Activated T-cell treated with anti-CD3 and anti-CD28 coated beads, Interleukin-2, amount 50 U/mL, for 72 hours (primary cell): ENCODE measurements around the gene GXYLT1. TPM values are rescaled to one million over a fixed set of nuclear protein-coding genes. Genes with fewer than 3 reads are reported as not detected.
A peak's percentile ranks its signal among the peaks of the same experiment; 100 is the strongest.

Experiments
- ATAC-seq, 2 donors: fragments of 150-1000 bp; cut with Tn5 transposase; replicated peaks in 1 of 2; 2 replicates each; pipeline ENCODE4 v1.10.0; 2021; ENCODE audit warnings: moderate library complexity in 2 of 2, mild to moderate bottlenecking in 1 of 2
- DNase-seq, 2 donors: peaks; one replicate each; pipeline ENCODE4 v3.0.0; 2021 to 2022; ENCODE audit warnings: mixed read lengths in 1 of 2
- H3K27ac Mint-ChIP-seq: one replicate; pipeline ENCODE4 v1.8.0; 2022; ENCODE audit warnings: mild to moderate bottlenecking, moderate library complexity, mixed read lengths
- H3K27me3 Mint-ChIP-seq: one replicate; pipeline ENCODE4 v1.8.0; 2022; ENCODE audit warnings: low read depth, mixed read lengths
- H3K36me3 Mint-ChIP-seq, 2 donors: one replicate each; pipeline ENCODE4 v1.8.0; 2022; ENCODE audit warnings: mixed read lengths in 2 of 2, mild to moderate bottlenecking in 1 of 2; ENCODE audit not compliant: insufficient read depth in 2 of 2
- H3K4me1 Mint-ChIP-seq: one replicate; pipeline ENCODE4 v1.8.0; 2022; ENCODE audit warnings: low read depth, mixed read lengths
- H3K4me3 Mint-ChIP-seq, 2 donors: one replicate each; pipeline ENCODE4 v1.8.0; 2022; ENCODE audit warnings: mild to moderate bottlenecking in 2 of 2, mixed read lengths in 2 of 2, moderate library complexity in 2 of 2
- H3K9me3 Mint-ChIP-seq, 2 donors: one replicate each; pipeline ENCODE4 v1.8.0; 2022; ENCODE audit warnings: mixed read lengths in 2 of 2
- total RNA-seq, 2 donors: library from RNA; stranded (reverse); gene quantifications; one replicate each; pipeline ENCODE4 v1.2.3, GENCODE V29; 2022

Gene GXYLT1
- total RNA-seq, 2 donors from 2014 or later, result 7.2 to 8.4 TPM

DNA sequence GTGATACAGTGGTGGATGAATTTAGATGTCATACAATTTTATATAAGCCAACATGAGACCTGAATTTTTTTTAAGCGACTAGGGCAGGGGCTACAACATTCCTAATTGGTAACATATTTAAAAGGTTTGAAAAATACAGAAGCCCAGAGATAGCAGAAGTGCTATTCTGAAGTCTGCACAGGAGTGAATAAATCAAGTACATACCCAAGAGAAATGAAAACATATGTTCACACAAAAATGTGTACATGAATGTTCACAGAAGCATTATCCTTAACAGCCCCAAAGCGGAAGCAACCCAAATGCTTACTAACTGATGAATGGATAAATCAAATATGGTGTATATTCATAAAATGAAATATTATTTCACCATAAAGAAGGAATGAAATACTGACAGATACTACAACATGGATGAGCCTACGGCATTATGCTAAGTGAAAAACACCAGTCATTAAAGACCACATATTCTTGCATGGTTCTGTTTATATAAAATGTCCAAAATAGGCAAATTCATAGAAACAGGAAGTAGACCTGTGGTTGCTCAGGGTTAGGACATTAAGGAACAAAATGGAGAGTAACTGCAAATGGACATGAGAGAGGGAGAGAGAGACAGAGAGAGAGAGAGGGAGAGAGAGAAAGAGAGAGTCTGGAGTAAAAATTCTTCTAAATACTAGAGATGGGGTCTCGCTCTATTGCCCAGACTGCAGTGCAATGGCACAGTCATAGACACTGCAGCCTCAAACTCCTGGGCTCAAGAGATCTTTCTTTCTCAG lies 28.0 kb upstream of the GXYLT1 start:
- DNase-seq (no peak), ATAC-seq (no peak)
- no peaks in the 10 kb centered on the region for H3K4me1 Mint-ChIP-seq
- H3K9me3 Mint-ChIP-seq, result peaks cover 4 to 5% of the 10 kb centered on the region in 2 donors
- H3K4me3 Mint-ChIP-seq, result no peak overlapping the region
- no peak overlapping the region for H3K27ac Mint-ChIP-seq
- H3K27me3 Mint-ChIP-seq, result no peaks in the 10 kb centered on the region
- peaks cover 14 to 22% of the 10 kb centered on the region in 2 donors for H3K36me3 Mint-ChIP-seq

DNA sequence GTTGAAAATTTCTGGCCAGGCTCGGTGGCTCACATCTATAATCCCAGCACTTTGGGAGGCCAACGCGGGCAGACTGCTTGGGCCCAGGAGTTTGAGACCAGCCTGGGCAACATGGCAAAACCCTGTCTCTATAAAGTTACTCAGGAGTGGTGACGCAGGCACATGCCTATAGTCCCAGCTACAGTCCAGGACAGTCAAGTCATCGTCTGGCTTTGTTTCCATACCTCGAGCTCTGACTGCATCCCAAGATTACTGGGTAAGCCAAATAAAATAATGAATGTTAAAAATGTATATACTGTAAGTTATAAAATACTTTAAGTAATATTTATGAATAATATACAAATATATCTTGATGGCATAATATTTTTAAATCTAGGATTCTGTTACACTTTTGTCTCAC lies 23.0 kb upstream of the GXYLT1 start:
- H3K4me1 Mint-ChIP-seq, result peaks cover 11% of the 10 kb centered on the region
- no peaks in the 10 kb centered on the region for H3K9me3 Mint-ChIP-seq
- H3K27me3 Mint-ChIP-seq, result no peaks in the 10 kb centered on the region
- peaks cover 2 to 7% of the 10 kb centered on the region in 2 donors for H3K36me3 Mint-ChIP-seq
- H3K27ac Mint-ChIP-seq, result no peak overlapping the region
- no peak for ATAC-seq
- no peak for DNase-seq
- no peak overlapping the region for H3K4me3 Mint-ChIP-seq

DNA sequence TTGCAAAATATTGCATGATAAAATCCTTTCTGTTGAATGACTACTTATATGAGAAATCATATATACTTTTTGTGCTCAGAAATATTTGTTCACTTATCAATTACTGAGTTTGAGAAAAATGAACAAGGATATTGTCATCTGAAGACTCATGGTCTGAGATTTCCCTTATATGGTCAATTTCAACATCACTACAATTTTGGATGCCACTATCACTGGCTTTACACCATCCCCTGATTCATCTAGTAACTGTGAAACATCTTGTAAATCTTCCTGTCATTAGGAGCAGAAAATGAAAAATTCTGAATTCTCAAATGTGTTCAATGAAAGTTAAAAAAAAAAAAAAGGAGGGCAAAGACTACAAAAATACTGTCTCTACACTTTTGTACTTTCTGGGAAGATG lies 21.8 kb upstream of the GXYLT1 start:
- Mint-ChIP-seq H3K4me3 (no peak overlapping the region), H3K27ac (peak overlapping the region; percentile 56), H3K36me3 (peaks cover 2 to 4% of the 10 kb centered on the region in 2 donors), H3K9me3 (no peaks in the 10 kb centered on the region), H3K4me1 (peaks cover 19% of the 10 kb centered on the region), H3K27me3 (no peaks in the 10 kb centered on the region)
- no peak for DNase-seq
- no peak for ATAC-seq

DNA sequence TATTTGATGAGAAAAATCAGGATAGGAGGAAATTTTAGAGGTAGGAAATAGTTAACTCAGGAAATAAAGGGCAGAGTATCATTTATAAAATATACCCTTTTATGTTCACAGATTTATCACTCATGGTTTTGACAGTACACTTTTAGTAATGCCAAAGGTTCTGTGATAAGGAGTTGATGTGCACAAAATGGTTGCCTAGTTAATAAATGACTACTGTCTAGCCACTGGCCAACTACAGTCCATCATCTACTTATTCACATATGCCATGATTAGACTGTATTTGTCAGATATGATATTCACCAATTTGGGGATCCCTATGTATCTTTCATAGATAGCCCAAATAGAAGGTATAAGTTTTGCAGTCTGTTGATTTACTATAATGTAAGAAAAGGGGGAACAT lies 19.2 kb upstream of the GXYLT1 start:
- no peak overlapping the region for H3K4me3 Mint-ChIP-seq
- H3K4me1 Mint-ChIP-seq, result peaks cover 19% of the 10 kb centered on the region
- H3K9me3 Mint-ChIP-seq, result no peaks in the 10 kb centered on the region
- DNase-seq, result no peak
- no peak for ATAC-seq
- peaks cover under 1 to 4% of the 10 kb centered on the region in 2 donors for H3K36me3 Mint-ChIP-seq
- no peak overlapping the region for H3K27ac Mint-ChIP-seq
- no peaks in the 10 kb centered on the region for H3K27me3 Mint-ChIP-seq

DNA sequence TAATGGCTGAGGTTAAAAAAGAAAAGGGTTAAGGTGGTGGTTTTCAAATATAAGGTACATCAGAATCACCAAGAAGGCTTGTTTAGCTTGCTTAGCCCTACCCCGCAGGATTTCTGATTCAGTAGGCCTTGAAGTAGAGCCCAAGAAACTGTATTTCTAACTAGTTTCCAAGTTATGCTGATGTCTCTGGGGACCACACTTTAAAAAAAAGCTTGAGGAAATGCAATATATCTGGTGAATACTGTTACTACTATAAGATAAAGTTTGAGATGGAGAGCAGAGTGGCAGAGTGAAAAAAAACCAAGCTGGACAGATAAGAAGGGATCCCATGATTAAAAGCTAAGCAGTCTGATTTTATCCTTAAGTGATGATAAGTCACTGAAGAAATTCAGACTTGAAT lies 18.3 kb upstream of the GXYLT1 start:
- ATAC-seq (no peak), DNase-seq (no peak)
- H3K27ac Mint-ChIP-seq, result peak overlapping the region; percentile 52
- peaks cover 19% of the 10 kb centered on the region for H3K4me1 Mint-ChIP-seq
- H3K27me3 Mint-ChIP-seq, result no peaks in the 10 kb centered on the region
- H3K4me3 Mint-ChIP-seq, result no peak overlapping the region
- no peaks in the 10 kb centered on the region for H3K9me3 Mint-ChIP-seq
- peaks cover 0 to 4% of the 10 kb centered on the region in 2 donors for H3K36me3 Mint-ChIP-seq

DNA sequence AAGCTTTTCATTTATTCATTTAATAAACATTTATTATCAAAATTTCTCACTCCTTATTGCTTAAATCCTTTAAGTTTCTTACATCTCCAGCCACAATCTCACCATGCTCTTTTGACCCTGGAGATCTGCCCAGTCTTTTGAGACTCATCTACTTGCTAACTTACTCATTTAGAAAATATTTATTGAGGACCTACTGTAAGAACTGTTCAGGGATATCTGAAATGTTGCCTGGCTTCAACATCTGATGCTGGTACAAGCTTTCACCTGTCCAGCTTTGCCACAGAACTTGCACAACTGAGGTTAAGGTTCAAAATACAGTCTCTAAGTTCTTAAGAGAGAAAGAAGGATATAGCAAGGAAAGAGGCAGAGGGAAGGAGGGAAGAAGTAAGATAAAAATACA lies 17.5 kb upstream of the GXYLT1 start:
- ATAC-seq (no peak), DNase-seq (no peak)
- Mint-ChIP-seq H3K27ac (peak overlapping the region; percentile 52), H3K36me3 (peaks cover 0 to 4% of the 10 kb centered on the region in 2 donors), H3K27me3 (no peaks in the 10 kb centered on the region), H3K4me1 (peaks cover 19% of the 10 kb centered on the region), H3K9me3 (no peaks in the 10 kb centered on the region), H3K4me3 (no peak overlapping the region)

DNA sequence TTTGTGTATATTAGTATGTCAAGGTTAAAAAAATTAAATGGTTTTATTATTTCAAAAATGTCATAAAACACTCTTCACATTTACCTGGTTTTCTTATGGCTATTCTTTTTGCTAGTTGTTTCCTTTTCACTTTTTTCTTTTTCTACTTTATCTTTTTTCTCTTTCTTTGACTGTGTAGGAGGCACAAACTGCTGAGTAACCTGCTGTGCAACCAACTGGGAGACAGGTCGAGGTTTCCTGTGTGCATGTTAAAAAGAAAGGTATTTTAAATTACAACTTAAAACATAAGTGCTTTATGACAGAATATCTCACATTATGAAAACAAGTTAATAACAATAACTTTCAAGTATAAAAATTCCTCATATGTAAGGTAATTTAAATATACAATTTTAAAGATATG lies 16.9 kb upstream of the GXYLT1 start:
- no peaks in the 10 kb centered on the region for H3K9me3 Mint-ChIP-seq
- H3K4me1 Mint-ChIP-seq, result peaks cover 15% of the 10 kb centered on the region
- H3K4me3 Mint-ChIP-seq, result no peak overlapping the region
- H3K27me3 Mint-ChIP-seq, result no peaks in the 10 kb centered on the region
- H3K36me3 Mint-ChIP-seq, result peaks cover 0 to 4% of the 10 kb centered on the region in 2 donors
- DNase-seq, result no peak
- peak overlapping the region; percentile 18 for H3K27ac Mint-ChIP-seq
- no peak for ATAC-seq

DNA sequence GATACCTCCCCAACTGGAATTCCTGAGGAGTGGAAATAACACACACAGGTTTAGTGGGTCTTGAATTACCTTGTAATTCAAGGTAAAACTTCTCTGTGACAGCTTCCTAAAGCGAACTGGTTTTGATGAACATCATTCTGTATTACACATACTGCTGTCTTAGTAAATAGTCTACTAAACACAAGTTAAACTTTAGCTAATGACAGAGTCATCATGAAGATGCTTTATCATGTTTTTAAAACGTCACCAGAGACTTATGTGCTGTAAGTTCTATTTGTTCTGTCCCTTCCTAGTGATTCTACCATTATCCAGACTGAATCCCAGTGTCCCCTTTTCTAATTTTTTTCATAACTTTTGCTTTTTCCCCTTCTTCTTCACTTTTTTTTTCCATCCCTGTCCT lies 11.6 kb upstream of the GXYLT1 start:
- no peak overlapping the region for H3K4me3 Mint-ChIP-seq
- no peak for ATAC-seq
- H3K4me1 Mint-ChIP-seq, result no peaks in the 10 kb centered on the region
- peaks cover 0 to 2% of the 10 kb centered on the region in 2 donors for H3K36me3 Mint-ChIP-seq
- DNase-seq, result no peak
- no peak overlapping the region for H3K27ac Mint-ChIP-seq
- peaks cover 8% of the 10 kb centered on the region for H3K27me3 Mint-ChIP-seq
- H3K9me3 Mint-ChIP-seq, result peaks cover 0 to 3% of the 10 kb centered on the region in 2 donors

DNA sequence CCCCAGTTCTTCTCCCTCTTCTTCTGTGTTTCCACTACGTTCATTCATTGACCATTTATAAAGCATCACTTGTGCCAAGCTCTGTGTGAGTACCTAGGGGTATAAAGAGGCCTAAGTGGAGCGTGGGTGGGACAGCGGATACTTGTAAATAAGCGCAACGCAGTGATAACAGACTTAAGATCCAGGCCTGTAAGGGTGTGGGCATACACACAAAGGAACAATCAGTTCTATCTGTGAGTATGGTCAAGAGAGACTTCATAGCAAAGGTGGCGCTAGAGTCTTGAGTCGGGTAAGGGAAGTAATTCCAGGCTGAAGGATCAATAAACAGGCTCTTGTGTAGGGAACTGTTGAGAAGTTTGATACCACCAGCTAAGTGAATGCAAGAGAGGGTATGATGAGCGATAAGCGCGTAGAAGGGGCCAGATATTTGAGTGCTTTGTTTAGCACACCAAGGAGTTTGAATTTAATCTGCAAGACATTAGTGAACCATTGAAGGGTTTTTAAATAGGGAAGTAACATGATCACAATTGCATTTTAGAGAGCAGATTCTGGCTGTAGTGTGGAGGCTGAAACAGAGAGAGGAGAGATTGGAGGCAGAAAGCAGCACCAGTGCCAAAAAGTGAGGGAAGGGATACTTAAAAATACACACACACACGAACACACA lies 1.0 kb upstream of the GXYLT1 start:
- H3K27ac Mint-ChIP-seq, result peak overlapping the region; percentile 86
- peaks cover 28% of the 10 kb centered on the region for H3K4me1 Mint-ChIP-seq
- no peaks in the 10 kb centered on the region for H3K9me3 Mint-ChIP-seq
- peak overlapping the region; percentile 72 to 73 for H3K4me3 Mint-ChIP-seq
- peaks cover 0 to 2% of the 10 kb centered on the region in 2 donors for H3K36me3 Mint-ChIP-seq
- H3K27me3 Mint-ChIP-seq, result peaks cover 8% of the 10 kb centered on the region
- ATAC-seq (no peak), DNase-seq (no peak)

DNA sequence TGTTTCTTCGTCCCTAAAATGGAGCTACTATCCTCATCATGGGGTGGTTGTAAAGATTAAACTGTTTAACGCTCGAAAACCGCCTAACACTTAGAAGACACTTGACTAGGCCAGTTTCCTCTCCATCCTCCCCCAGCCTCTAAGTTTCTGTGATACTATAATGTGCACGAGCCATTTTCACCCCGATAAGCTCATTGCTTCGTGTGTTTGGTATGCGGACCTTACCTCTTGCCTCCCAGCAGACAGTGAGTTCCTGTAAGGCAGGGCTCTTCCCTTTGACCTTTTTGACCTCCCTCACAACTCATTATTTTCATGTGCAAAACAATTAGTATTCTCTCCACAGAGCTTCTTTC lies 499 bp upstream of the GXYLT1 start:
- peaks cover 33% of the 10 kb centered on the region for H3K4me1 Mint-ChIP-seq
- H3K27ac Mint-ChIP-seq, result peak overlapping the region; percentile 86
- DNase-seq (no peak), ATAC-seq (peak; percentile 2 to 8)
- H3K27me3 Mint-ChIP-seq, result peaks cover 8% of the 10 kb centered on the region
- H3K4me3 Mint-ChIP-seq, result peak overlapping the region; percentile 72 to 73
- H3K9me3 Mint-ChIP-seq, result no peaks in the 10 kb centered on the region
- H3K36me3 Mint-ChIP-seq, result peaks cover 0 to 2% of the 10 kb centered on the region in 2 donors

DNA sequence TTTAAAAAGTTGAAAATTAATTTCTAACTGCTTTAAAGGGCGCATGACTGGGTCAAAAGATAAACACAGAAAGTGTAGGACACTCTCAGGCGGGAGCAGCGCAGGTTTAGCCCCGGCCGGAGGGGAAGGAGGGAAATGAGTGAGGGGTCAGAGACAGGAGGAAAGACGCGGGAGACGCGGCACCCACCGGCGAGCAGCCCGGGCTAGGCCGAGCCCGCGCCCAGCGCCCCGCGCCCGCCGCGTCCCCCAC lies 591 bp downstream of the GXYLT1 start:
- Mint-ChIP-seq H3K36me3 (peaks cover 0 to 2% of the 10 kb centered on the region in 2 donors), H3K27ac (peak overlapping the region; percentile 97), H3K4me1 (peaks cover 33% of the 10 kb centered on the region), H3K4me3 (peak overlapping the region; percentile 95 to 96), H3K27me3 (peaks cover 8% of the 10 kb centered on the region), H3K9me3 (no peaks in the 10 kb centered on the region)
- no peak for DNase-seq
- ATAC-seq, result no peak

DNA sequence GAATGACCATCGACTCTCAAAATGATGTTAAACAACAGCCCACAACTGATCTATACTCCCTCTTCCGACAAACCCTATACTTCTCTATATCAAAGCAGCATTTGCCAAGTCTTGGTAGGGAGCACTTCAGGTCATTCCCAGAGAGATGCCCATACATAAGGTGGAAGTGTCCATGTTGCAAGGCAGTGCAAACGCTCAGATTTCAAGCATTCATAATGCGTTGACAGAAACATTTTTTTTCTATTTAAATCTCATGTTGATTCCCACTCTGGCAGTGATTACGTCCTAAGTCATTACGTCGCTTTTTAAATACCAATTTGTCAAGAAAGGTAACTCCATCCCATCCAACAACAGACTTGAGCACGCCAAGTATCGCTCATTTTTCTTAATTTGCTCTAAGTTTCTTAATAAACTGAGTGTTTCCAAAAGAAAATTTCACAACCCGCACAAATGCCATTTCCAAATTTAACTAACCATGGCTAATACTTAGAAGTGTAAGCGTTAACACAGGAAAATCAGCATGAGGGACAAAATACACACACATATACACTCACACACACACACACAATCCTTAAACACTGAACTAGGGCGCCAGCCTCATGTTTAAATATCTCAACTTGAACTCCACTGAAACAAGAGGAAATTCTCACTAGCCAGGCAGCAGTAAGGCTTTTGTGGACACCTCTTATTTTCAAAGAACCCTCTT lies 1.1 kb downstream of the GXYLT1 start:
- peaks cover 0 to 2% of the 10 kb centered on the region in 2 donors for H3K36me3 Mint-ChIP-seq
- H3K9me3 Mint-ChIP-seq, result no peaks in the 10 kb centered on the region
- no peak for ATAC-seq
- peak overlapping the region; percentile 97 for H3K27ac Mint-ChIP-seq
- peaks cover 8% of the 10 kb centered on the region for H3K27me3 Mint-ChIP-seq
- peak overlapping the region; percentile 95 to 96 for H3K4me3 Mint-ChIP-seq
- H3K4me1 Mint-ChIP-seq, result peaks cover 33% of the 10 kb centered on the region
- no peak for DNase-seq

DNA sequence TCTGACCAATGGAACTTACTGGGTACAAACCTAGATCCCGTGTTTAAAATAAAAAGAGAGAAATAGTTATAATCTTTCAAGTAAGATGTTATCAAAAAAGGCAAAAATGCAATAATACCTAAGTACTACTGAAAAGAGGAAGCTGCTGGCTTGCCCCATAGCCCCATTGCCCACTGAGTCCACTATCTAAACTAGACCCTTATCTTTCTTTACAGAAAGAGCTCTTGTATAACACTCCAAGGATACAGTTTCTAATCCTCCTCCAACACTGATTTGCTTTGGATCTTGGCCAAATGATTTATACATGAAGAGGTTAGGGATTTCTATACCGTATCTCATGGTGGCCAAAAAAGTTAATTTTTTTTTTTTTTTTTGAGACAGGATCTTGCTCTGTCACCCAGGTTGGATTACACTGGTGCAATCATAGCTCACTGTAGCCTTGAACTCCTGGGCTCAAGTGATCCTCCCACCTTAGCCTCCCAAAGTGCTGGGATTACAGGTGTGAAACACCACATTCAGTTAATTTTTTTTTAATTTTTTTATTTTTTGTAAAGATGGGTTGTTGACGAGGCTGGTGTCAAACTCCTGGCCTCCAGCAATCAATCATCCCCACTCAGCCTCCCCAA lies 2.6 kb downstream of the GXYLT1 start:
- H3K9me3 Mint-ChIP-seq, result no peaks in the 10 kb centered on the region
- no peak for DNase-seq
- peaks cover 33% of the 10 kb centered on the region for H3K4me1 Mint-ChIP-seq
- peaks cover 0 to 2% of the 10 kb centered on the region in 2 donors for H3K36me3 Mint-ChIP-seq
- no peak overlapping the region for H3K27ac Mint-ChIP-seq
- no peak overlapping the region for H3K4me3 Mint-ChIP-seq
- ATAC-seq, result no peak
- H3K27me3 Mint-ChIP-seq, result peaks cover 8% of the 10 kb centered on the region
